Epithelial cell of esophagus (primary cell): ENCODE data around the gene S100G.
A peak's percentile ranks its signal among the peaks of the same experiment; 100 is the strongest.

Source experiments
- DNase-seq: peaks from one replicate; pipeline ENCODE4 v3.0.0; 2010; ENCODE audit warnings: low read depth
- H3K4me3 ChIP-seq: 2 replicates; pipeline ENCODE4 v1.5.1; 2011; ENCODE audit warnings: mild to moderate bottlenecking, low read length, control low read depth
- TF ChIP-seq, protein P1 (sequence below): IDR thresholded peaks from 2 replicates; pipeline ENCODE4 v1.5.1; 2011; ENCODE audit warnings: low read depth, mild to moderate bottlenecking, low read length, control low read depth, inconsistent platforms; ENCODE audit not compliant: insufficient read depth; ENCODE audit errors: missing control alignments

The S100G gene

GRCh38 chrX:16683007-16683664 is 33.2 kb downstream of the S100G start:
- DNase-seq: no peak
- H3K4me3 ChIP-seq: no peak overlapping the region
- TF ChIP-seq, protein P1, sequence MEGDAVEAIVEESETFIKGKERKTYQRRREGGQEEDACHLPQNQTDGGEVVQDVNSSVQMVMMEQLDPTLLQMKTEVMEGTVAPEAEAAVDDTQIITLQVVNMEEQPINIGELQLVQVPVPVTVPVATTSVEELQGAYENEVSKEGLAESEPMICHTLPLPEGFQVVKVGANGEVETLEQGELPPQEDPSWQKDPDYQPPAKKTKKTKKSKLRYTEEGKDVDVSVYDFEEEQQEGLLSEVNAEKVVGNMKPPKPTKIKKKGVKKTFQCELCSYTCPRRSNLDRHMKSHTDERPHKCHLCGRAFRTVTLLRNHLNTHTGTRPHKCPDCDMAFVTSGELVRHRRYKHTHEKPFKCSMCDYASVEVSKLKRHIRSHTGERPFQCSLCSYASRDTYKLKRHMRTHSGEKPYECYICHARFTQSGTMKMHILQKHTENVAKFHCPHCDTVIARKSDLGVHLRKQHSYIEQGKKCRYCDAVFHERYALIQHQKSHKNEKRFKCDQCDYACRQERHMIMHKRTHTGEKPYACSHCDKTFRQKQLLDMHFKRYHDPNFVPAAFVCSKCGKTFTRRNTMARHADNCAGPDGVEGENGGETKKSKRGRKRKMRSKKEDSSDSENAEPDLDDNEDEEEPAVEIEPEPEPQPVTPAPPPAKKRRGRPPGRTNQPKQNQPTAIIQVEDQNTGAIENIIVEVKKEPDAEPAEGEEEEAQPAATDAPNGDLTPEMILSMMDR: no peak

- no peak for DNase-seq
- TF ChIP-seq, protein P1: no peak
- H3K4me3 ChIP-seq: no peak overlapping the region
These were observed 37.6 kb downstream of the S100G start for GRCh38 chrX:16687514-16687913.

- H3K4me3 ChIP-seq: no peak overlapping the region
- TF ChIP-seq, protein P1: peak; percentile 75
- peak; percentile 52 for DNase-seq
These were observed 45.2 kb downstream of the S100G start for GRCh38 chrX:16695079-16695676.

DNA sequence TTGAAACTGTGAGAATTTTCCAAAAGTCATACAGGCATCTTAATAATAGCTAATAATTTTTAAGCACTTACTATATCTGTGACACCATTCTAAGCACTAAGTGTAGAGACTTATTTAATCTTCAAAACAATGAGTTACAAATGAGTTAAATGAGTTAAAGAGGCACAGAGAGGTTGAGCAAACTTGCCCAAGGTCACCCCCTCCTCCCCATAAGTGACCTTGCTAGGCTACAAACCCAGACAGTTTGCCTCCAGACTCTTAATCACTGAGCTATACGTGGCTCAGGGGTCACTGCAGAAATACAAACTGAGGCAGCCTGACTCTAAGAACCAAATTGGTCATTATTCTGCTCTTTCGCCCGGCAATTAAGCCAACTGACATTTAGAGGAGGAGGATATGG is 47.0 kb downstream of the S100G start:
- no peak for DNase-seq
- no peak overlapping the region for H3K4me3 ChIP-seq
- TF ChIP-seq, protein P1: no peak

- DNase-seq: no peak
- no peak overlapping the region for H3K4me3 ChIP-seq
- TF ChIP-seq, protein P1: no peak
These were observed 49.4 kb downstream of the S100G start for GRCh38 chrX:16699389-16699788.

DNA sequence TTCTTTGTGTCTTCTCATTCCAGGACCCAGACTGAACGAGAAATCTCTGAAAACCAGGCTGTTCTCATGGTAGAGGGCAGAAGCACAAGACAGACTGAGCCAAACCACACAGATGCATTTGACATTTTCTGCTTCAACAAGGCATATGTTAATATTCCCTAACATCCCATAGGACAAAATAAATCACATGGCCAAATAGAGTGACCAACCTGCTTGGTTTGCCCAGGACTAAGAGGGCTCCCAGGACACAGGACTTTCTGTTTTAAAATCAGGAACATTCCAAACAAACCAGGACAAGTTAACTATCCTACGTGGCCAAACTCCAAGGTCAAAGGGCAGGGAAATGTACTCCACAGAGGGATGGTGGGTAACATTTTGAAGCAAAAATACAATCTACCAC is 50.8 kb downstream of the S100G start:
- no peak overlapping the region for H3K4me3 ChIP-seq
- TF ChIP-seq, protein P1: no peak
- DNase-seq: no peak
